ENCODE results near the gene DAZAP1.
A peak's percentile ranks its signal among the peaks of the same experiment; 100 is the strongest.
"Not testable (repeated sequence)": the region's sequence is repeated elsewhere in the genome, so short reads cannot be mapped to it uniquely, and the experiment has no call there.

DAZAP1 gene

DNA sequence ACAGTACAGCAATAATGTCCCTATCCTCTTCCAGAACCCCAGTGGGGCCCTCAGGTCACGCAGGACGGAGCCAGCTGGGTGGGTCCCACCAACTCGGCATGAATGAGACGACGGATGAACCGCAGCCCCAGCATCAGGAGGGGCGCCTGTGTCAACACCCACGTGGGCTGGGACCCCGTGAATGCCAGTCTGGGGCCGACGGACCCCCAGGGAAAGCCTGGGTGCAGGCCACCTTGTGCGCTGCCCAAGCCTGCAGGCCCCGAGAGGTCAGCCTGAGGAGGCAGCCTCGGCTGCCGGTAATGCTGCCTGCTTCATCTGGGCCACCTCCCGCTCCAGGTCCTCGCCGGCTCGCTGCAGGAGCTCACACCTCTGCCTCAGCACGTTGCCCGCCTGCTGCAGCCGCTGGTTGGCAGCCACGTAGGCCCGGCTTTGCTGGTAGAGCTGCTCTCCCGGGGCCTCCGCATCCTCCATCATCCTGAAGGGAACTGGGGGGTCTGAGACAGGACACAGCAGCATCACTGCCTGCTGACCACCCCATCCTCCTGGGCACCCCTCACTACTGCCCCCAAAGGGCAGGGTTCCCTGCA lies 67.5 kb downstream of the DAZAP1 start:
- DNase-seq, result no peak

DNA sequence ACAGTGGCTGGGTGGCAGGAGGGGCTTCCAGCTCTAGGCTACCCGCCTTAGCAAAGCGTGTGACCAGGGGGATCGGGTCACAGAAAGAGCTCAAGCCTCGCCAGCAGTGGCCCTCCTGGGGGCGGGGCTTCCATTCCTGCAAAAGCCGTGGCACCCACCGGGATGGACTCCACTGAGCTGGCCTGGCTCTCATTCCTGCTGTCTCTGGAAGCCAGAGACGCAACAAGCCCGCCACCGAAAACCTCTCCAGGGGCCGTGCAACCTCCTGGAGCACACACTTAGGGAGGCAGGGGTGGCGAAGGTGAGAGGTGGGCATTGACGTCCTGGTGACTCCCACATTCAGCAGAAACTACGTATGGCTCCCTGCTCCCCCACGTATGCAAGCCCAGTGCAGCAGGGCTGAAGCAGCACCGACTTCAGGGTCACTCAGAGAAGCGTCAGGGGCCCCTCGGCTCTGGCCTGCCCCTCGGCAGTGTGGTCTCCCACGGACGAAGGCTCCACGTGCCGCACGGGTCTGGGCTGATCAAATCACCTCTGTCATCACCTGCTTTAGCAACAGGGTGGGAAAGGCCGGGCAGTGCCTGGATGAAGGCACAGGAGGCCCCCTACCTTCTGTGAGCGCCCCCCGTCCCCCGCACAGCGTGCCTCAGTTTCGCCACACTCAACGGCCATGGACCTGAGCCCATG lies 68.5 kb downstream of the DAZAP1 start:
- no peak for DNase-seq

DNA sequence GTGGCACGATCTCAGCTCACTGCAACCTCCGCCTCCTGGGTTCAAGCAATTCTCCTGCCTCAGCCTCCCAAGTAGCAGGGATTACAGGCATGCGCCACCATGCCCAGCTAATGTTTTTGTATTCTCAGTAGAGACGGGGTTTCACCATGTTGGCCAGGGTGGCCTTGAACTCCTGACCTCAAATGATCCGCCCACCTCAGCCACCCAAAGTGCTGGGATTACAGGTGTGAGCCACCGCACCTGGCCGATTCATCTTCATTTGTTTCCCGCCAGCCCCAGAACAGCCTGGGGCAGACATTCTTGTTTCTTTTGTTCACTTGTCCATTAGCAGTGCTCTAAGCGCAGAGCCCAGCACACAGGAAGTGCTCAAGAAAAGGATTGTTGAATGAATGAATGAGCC lies 69.7 kb downstream of the DAZAP1 start:
- not testable (repeated sequence) for DNase-seq

DNA sequence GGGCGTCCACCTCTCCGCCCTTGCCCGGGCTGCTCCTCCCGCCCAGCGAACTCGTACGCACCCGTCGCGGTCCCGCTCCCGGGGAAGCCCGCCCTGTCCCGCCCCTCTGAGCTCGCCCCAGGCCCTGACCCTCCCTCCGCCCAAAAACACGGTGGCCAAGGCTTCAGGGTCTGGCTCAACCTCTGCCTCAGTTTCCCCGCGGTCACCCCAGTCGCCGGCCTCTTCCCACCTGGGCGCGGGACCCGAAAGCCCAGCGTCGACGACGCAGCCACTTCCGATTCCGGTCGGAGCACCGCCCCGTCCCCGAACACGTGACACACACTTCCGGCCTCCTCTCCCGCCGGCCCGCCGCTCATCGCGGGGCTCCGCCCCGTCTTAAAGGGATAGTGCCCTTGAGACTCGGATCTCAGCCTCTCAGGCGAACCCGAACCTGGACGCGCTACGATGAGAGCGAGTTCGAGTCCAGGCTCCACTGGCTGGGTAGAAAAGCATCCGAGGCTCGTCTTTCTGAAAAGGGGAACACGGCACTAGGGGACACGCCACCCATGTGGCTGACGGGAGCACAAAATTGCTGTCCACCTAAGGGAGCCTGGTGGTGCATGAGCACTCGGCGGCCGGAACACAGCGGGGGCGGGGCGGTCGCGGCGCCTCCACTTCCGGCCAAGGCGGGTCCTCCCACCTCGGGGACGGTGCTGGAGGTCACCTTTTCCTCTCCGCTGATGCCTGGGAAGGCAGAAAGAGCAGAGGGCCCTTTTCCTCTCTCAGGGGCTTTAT lies 71.7 kb downstream of the DAZAP1 start, which contains the start of gene C19orf25:
TSS of gene C19orf25 (minus strand) at position 282 of the 774 bp plus-strand sequence. CDS start 312 bp downstream, outside the sequence.
- peak; percentile 95 to 96 for DNase-seq

DNA sequence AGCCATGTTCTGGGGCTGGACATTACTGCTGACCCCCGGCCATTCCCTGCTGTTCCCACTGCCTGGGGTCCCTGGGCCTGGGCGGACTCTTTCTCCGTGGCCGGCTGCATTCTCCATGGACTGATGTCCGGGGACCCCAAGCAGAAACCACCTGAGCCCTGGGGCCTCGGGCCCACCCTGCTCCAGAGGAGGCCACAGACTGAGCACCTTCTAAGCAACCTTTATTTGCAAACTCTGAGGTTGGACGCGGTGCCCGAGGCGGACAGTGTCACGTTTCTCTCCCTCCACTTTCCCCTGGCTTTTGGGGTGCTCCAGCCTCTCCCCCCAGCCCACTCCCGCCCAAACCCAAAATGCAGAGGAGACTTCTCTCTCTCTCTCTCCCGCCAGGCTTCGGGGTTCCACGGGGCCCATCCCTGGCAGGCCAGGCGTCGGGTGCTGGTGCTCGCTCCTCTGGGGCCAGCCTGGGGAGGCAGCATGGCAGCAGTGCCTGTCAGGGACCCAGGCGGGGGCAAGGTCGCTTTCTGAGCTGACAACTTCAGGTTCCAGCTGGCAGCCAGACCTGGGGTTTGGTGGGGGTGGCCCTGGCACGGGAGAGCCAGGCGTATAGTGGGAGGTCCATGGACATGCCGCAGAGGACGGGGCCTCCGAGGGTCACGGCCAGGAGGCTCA lies 74.0 kb downstream of the DAZAP1 start:
- no peak for DNase-seq

DNA sequence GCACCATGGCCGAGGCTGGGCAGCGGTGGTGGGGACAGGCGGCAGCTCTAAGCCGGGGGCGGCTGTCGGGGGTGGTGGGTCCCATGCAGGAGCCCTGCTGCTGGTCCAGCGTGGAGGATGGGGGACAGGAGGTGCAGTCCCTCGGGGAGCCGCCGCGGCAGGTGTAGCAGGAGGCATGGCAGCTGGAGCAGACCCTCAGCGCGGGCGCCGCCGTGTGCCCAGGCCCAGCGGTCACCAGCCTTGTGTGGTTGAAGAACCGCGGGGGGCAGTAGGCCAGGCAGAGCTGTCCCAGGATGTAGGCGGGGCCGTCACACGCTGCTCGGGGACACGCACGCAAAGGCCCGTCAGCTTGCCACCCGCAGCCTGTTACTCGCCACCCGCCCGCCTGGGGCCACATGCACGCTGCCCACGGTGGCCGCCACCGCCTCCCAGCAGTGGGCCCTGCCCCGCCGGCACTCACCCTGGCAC lies 74.5 kb downstream of the DAZAP1 start:
- no peak for DNase-seq

DNA sequence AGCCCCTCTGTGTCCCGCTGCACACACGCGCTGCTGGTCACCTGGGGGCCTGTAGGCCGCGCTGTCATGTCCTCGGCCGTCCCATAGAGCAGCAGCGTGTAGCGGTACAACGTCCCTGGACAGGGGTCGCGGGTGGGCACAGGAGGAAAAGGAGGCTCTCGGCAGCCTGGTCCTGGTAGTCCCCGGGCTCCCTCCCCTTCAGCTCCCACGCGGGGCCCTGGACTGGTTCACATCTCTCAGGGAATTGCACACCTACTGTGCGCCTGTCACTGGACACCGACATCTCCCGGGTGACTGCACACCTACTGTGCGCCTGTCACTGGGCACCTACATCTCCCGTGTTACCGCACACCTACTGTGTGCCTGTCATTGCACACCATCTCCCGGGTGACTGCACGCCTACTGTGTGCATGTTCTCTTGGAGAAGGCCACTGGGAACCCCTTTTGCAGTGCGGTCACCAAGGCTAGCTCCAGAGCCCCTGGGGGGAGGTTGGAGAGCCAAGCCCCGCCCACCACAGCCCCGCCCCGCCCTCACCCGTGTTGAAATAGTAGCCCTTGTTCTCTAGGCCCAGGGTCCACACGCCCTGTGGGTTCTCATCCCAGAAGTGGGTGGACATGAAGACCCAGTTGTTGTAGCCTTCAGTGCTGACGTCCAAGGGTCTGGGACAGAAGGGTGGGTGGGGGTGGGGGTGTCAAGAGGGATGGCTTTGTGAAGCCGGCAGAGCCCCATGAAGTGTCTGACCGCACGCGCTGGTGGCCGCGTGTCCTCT lies 75.2 kb downstream of the DAZAP1 start:
- no peak for DNase-seq

DNA sequence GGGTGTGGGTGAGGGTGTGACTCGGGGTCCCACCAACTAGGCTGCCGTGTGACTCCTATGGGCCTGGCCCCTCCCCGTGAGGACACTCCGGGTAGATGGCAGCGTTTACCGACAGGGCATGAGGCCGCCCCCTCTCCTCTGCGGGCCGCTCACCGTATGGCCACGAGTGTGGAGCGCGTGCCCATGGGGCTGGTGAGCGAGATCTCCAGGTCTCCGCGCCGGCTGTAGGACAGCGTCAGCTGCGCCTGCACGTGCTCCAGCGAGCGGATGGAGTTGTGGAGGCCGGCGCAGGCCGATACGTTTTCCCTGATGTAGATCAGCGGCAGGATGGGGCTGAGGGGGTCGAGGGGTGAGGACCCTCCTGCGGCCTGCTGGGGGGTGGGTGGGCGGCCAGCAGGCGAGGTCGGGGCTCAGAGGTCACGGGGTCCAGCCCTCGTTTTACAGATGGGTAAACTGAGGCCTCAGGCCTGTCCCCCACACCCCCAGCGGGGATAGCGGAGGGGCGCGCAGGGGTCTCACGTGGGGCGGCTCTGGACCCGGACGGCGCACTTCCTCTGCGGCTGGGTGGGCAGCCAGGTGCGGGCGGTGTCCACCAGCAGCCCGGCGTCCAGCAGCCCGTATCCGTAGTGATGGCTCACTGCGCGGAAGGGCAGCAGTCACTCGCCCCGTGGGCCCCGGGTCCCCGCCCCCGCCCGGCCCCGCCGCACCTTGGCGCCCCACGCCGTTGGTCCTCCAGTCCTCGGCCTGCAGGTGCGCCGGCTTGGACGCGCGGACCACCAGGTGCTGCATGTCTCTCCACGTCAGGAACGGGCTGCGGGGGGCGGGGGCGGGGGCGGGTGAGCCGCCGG lies 76.0 kb downstream of the DAZAP1 start:
- DNase-seq, result no peak

DNA sequence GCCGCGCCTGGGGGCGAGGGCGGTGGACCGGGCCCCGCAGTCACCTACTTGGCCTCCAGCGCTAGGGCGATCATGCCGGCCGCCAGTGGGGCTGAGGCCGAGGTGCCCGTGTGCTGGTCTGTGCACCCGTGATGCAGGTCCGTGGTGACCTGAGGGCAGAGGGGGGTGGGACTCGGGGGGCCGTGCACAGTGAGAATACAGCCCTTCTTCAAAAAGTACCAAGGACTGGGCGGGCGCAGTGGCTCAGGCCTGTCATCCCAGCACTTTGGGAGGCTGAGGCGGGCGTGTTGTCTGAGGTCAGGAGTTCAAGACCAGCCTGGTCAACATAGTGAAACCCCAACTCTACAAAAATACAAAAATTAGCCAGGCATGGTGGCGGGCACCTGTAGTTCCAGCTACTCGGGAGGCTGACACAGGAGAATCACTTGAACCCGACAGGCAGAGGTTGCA lies 76.6 kb downstream of the DAZAP1 start:
- no peak for DNase-seq

Data from activated T-cell treated with anti-CD3 and anti-CD28 coated beads, Interleukin-2, amount 50 U/mL, for 48 hours (primary cell).